ENCODE data around the gene APCDD1.

The APCDD1 gene

GRCh38 chr18:10453806-10454680 is at the start of gene APCDD1:
APCDD1 (plus strand) TSS chr18:10454635; CDS start chr18:10454982, 347 bp downstream.
- peak; percentile 56 for DNase-seq

GRCh38 chr18:10405014-10405493 is 49.4 kb upstream of the APCDD1 start:
- DNase-seq, result peak; percentile 15

DNA sequence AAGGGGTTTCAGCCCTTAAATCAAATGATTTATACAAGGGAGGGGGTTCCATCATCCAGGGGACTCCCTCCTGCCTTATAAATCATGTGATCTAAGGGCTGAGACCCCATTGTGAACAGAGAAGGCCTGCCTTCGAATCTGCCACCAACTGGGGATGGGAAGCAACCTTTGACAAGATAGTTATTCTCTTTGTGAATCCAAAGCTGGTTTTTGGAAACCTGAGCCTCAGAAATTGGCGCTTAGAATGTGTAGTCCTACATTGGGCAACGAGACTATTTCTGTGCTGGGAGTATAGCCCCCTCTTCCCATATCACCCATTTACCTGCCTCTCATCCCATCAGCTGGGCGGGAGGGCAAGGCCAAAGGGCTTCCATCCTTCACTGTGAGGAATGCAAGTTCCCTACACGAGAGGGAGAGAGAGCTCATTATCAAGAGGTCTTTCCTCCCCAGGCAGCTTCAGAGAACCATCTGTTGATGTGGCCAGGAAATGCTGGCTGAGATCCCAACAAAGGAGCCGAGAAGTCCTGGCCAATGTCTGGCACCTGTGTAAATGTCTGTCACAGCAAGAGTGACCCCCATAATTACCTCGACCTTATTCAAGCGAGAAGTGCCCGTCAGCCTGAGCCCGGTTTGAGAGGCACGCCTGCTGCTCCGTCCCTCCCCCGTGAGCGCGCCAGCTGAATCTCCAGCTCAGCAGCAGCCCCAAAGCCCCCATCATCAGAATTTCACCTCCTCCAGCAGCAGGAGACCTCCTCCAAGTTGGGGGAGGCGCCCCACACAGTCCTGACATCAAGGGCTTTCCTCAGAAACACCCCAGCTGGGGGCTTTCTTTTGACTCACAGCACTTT is 48.4 kb upstream of the APCDD1 start:
- no peak for DNase-seq

DNA sequence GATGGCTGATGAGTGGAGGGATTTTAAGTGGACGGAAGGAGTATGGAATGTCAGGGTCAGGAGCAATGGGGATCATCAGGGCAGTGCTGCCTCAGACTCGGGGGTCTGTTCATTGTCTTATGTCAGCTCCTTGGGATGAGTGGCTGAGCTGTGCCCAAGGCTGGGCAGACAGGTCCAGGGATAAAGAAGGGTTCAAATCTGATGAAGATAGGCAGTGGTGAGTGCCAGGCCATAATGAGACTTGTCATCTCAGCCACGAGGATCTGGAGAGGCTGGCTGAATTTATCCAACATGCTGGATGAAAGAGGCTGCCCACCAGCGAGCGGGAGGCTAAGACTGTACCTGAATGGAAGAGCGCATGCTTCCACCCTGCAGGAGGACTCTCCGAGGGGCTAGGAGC is 46.3 kb upstream of the APCDD1 start:
- DNase-seq, result no peak

GRCh38 chr18:10409041-10409440 is 45.4 kb upstream of the APCDD1 start:
- DNase-seq, result no peak

GRCh38 chr18:10410472-10411308 is 43.7 kb upstream of the APCDD1 start:
- no peak for DNase-seq

- no peak for DNase-seq
Measured at GRCh38 chr18:10412933-10413332, 41.5 kb upstream of the APCDD1 start.

DNA sequence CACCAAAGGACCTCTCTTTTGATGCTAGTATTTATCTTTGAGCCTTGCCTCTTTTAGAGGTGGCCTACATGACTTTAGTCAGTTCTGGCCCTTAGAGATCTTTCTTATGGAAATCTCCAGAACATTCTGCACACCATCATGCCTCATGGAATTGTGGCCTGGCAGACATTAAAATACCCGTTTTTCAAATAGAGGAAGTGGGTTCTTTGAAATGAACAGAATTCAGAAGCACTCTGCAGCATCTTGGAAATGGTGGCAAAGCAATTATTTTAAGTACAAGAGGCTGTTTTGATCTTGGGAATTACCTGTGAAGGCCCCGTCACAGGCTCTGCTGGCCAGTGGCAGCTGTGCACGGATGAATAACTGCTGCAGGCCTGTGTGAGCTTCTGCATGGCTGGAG is 40.7 kb upstream of the APCDD1 start:
- no peak for DNase-seq

- no peak for DNase-seq
Measured at GRCh38 chr18:10414293-10414842, 40.1 kb upstream of the APCDD1 start.

- no peak for DNase-seq
Measured at GRCh38 chr18:10416065-10416464, 38.4 kb upstream of the APCDD1 start.

DNA sequence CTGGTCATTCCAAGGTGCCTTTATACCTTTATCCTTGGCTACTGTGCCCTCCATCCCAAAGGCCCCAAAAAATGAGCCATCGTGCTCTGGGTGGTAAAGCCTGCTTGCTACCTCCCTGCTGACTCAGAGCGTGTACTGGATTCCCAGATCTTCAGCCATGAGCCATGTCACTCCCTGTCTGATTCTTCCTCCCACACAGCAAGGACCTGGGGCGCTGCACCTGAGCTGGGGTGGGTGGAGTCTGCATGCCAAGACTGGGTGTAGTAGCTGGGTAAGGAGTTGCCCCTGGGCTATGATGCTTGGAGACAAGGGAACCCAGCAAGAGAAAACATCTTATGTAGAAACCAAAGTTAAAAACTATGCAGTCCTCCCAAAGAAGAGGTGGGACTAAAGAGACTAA is 37.2 kb upstream of the APCDD1 start:
- DNase-seq, result no peak

DNA sequence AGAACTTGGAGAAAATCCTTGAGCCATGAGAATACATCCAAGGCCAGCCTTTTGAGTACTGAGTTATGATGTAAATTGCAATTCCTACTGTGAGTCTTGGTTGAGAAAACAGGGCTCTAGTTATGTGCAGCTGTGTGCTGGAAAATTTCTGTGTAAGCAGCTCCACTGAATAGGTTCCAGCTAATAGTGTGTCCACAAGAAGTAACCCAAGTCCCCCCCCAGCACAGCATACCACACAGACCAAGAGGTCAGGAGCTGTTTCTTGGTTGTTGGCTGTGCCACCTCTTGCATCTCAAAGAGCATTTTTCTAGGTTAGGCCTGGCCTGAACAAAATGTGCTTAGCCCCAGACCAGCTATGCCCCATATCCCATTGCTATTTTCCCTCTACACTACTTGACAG is 36.8 kb upstream of the APCDD1 start:
- no peak for DNase-seq

DNA sequence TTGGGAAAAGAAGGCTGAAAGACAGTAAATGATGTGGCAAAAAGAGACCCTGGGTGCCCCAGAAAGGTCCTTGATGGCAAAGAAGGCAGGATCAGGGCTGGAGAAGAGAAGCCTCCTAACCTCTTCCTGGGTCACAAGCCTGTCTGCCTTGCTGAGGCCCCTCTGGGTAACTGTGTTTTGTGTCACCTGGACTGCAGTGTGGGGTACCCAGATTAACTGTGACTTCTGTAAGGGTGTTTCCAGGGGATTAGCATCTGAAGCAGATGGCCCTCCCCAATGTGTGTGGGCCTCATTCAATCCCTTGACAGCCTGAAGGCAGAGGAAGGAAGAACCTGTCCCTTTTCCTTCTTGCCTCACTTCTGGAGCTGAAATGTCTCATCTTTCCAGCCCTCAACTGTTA is 35.6 kb upstream of the APCDD1 start:
- no peak for DNase-seq

DNA sequence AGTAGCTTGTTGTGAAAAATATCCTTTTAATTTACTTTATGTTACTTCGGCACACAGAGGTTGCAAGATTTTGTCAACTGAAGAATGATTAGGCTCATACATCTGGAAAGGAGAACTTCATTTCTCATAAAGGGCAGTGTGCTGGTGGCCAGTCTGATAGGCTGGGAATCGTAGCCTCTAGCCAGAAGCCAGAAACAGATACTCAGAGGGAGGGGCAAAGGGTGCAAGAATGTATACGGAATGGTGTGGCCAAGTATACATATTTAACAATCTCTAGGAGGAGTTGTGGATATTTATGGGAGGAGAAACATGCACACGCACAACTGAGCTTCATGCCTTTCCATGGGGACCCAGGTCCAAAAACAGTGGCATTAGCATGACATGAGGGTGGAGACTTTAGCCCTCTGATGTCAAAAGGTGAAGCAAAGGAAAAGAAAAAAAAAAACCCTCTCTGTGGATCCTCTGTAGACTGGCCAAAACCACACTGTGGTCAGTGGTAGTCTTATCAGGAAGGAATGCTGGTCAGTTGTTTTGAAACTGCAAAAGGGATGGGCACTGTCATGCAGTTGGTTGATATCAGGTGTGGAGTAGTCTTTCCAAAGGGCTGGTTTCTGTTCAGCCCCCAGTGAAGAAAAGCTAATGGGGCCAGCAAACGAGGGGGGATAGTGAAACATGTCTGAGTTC is 34.9 kb upstream of the APCDD1 start:
- DNase-seq, result peak; percentile 13

DNA sequence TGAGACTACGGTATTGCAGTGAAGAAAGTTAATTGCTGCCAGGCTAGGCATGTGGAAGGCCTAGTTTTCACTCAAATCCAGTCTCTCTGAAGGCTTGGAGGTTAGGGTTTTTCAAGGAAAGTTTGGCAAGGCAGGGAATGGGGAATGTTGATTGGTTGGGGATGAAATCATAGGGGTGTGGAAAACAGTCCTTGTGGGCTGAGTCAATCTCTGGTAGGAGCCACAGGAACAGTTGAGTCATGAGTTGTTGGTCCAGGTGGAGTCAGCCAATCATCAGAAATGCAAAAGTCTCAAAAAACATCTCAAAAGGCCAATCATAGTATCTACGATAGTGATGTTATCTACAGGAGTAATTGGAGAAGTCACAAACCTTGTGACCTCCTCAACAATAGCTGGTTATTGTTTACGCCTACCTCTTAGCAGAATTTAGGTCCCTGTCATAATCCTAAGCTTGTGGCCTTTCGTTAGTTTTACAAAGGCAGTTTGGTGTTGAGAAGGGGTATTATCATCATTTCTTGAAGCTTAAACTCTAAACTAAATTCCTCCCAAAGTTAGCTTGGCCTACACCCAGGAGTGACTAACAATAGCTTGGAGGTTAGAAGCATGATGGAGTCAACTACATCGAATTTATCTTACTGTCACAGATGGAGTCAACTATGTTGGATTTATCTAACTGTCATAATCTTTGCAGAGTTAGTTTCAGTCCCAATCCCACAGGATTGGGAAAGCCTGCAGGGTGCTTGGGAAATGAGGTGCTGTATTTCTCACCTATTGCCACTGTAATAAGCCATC is 33.7 kb upstream of the APCDD1 start:
- DNase-seq, result no peak

DNA sequence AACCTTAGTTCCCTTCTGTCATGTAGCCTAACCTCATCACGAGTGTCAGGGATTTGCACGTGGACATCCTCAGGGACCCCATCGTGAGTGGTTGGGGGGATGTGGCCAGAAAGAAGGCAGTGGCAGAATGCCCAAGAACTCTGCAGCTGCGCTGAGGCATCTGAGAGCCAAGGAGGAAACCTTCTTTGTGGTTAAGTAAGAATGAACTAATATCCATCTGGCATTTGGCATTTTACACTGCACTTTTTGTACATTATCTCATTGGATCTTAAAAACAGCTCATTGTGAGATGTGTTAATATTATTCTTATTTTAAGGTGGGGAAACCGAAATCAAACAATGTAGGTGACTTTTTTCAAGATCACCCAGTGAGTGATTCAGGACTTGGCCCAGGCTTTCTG is 32.6 kb upstream of the APCDD1 start:
- DNase-seq, result peak; percentile 43

- no peak for DNase-seq
Measured at GRCh38 chr18:10422731-10423130, 31.7 kb upstream of the APCDD1 start.

- no peak for DNase-seq
Measured at GRCh38 chr18:10424585-10425307, 29.7 kb upstream of the APCDD1 start.

DNA sequence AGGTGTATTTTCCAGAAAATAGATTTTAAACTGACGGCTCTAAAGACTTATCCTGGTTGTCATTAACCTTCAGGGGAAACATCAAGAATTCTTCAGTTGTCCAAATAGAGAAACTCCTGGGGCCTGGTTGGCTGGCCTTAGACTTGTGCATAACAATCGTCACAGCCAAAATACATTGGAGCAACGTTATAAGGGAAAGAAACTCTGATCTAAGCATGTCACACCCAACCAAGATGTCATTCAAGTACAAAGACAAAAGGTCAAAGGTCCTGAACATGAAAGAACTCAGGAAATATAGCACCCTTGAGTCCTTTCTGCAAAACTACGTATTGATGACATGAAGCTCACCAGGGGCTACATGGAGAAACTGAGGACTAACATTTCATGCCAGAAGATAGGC is 23.8 kb upstream of the APCDD1 start:
- no peak for DNase-seq

DNA sequence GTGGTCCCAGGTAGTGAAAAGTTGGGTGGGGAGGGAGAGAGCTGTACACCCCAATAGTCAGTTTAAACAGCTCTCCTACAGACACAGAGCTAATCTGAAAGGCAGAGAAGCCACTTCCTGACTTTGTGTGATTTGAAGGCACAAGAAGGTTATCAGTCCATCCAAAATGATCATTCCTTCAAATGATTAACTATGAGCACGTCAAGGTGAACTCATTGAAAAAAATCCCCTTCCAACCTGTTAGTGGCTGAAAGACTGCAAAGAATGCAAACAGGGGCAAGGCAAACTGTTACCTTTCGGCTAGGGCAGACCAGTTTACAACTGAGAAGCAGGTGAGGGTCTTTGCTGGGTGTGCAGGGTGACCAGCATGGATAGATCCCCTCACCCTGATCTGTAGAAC is 22.8 kb upstream of the APCDD1 start:
- no peak for DNase-seq
